Measurements from ENCODE around the gene WDR26. TPM values are rescaled to one million over a fixed set of nuclear protein-coding genes. Genes with fewer than 3 reads are reported as not detected.

WDR26 gene
- total RNA-seq, 1 donor from 2014 or later: 83.9 TPM

DNA sequence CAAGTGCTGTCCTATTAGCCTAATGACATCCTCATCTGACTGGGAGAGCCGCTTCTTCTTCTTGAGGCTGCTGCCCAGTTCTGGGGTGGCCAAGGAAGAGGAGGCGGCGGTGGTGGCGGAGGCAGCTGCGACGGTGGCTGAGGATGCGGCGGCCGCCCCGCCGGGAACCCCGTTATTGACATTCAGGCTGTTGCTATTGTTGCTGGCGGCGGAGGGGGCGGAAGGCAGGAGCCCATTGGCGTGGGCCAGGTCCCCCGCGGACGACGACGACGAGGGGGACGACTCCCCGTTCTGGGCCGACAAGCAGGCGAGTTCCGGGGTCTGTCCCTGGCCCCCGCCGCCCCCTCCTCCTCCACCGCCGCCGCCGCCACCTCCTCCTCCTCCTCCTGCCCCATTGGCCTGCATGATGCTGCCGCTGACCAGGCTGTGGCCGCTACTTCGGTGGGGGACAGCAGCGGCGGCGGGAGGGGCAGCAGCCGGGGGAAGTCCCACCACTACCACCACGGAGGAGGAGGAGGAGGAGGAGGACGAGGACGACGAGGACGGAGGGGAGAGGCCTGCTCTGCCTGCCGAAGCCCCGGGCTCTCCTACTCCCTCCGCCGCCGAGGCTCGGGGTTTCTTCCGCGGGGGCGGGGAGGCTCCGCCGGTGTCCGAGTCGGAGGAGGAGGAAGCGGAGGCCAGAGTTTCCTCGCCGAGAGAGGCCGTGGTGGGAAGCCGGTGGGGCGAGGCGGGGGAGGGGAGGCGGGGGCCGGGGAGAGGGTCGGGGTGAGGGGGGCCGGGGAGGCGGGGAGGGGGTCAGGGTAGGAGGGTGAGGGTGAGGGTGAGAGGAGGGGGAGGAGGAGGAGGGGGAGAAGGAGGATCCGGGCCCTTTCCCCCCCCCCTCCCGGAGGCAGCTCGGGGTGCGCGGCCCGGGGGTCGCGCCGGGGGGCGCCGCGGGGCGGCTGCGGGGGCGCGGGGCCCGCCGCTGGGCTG, 610 bp downstream of the WDR26 start:
- Mint-ChIP-seq H3K27me3 (no peaks in the 10 kb centered on the region), H3K4me3 (ENCODE audit: low read depth) (peak overlapping the region; percentile 93), H3K9me3 (ENCODE audit: low read depth) (no peaks in the 10 kb centered on the region), H3K27ac (peak overlapping the region; percentile 95), H3K4me1 (ENCODE audit: low read depth) (peaks cover 42% of the 10 kb centered on the region), H3K36me3 (ENCODE audit: insufficient read depth) (peaks cover 5% of the 10 kb centered on the region)
- no peak for DNase-seq (ENCODE audit: low spot score, unreplicated experiment)
- TF ChIP-seq, protein P1, sequence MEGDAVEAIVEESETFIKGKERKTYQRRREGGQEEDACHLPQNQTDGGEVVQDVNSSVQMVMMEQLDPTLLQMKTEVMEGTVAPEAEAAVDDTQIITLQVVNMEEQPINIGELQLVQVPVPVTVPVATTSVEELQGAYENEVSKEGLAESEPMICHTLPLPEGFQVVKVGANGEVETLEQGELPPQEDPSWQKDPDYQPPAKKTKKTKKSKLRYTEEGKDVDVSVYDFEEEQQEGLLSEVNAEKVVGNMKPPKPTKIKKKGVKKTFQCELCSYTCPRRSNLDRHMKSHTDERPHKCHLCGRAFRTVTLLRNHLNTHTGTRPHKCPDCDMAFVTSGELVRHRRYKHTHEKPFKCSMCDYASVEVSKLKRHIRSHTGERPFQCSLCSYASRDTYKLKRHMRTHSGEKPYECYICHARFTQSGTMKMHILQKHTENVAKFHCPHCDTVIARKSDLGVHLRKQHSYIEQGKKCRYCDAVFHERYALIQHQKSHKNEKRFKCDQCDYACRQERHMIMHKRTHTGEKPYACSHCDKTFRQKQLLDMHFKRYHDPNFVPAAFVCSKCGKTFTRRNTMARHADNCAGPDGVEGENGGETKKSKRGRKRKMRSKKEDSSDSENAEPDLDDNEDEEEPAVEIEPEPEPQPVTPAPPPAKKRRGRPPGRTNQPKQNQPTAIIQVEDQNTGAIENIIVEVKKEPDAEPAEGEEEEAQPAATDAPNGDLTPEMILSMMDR (IDR thresholded peaks at IDR 0.05; ENCODE audit: unreplicated experiment): no peak

DNA sequence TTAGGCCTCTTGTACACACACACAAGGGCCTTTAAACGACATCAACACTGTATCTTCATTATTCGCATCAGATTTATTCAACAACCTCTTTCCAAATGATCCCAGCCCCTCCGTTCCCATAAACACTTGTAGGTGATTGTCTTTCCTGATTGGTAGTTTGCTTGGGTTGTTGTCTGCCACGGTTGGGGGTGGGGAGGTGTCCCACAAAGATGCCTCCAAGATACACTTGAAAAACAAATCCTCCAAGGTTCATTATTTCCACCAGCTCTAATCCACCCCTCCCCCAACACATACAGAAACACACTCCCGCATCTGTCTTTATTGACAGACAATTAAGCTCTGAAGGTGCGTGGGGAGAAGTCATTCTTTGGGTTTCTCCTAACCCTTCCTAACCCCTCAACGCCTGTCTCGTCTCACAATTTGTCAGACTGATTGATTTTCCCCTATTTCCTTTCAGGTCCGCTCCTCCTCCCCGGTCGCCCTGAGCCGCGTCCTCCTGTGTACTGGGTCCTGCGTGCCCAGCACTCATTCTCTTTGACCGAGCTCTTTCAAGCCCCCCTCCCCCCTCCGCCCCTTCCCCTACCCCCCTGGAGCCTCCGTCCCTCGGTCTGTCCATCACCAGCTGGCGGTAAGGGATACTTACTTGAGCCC, 1.4 kb downstream of the WDR26 start:
- Mint-ChIP-seq H3K36me3 (ENCODE audit: insufficient read depth) (peaks cover 7% of the 10 kb centered on the region), H3K4me1 (ENCODE audit: low read depth) (peaks cover 38% of the 10 kb centered on the region), H3K27ac (peak overlapping the region; percentile 95), H3K27me3 (no peaks in the 10 kb centered on the region), H3K9me3 (ENCODE audit: low read depth) (no peaks in the 10 kb centered on the region), H3K4me3 (ENCODE audit: low read depth) (peak overlapping the region; percentile 93)
- no peak for DNase-seq (ENCODE audit: low spot score, unreplicated experiment)
- TF ChIP-seq, protein P1 (IDR thresholded peaks at IDR 0.05; ENCODE audit: unreplicated experiment): no peak

DNA sequence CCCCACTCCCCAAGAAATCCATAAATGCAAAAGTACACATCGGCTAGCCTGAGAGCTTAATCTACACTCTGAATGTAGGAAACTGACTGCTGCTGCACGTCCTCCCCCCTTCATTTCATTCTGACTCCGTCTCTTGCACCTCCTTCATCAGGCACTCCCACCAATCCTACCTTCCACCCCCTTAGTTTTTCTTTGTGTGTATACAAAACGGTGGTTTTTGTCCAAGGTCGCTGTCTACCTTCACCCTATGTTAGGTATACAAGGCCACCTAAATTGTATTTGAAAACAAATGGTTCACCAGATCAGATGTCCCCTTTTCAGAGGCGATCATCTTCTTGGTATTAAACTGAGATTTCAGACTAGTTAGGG, 1.9 kb downstream of the WDR26 start:
- H3K27ac Mint-ChIP-seq: peak overlapping the region; percentile 95
- no peaks in the 10 kb centered on the region for H3K27me3 Mint-ChIP-seq
- TF ChIP-seq, protein P1 (IDR thresholded peaks at IDR 0.05; ENCODE audit: unreplicated experiment): no peak
- H3K9me3 Mint-ChIP-seq (ENCODE audit: low read depth): no peaks in the 10 kb centered on the region
- H3K4me1 Mint-ChIP-seq (ENCODE audit: low read depth): peaks cover 38% of the 10 kb centered on the region
- peaks cover 10% of the 10 kb centered on the region for H3K36me3 Mint-ChIP-seq (ENCODE audit: insufficient read depth)
- peak overlapping the region; percentile 93 for H3K4me3 Mint-ChIP-seq (ENCODE audit: low read depth)
- no peak for DNase-seq (ENCODE audit: low spot score, unreplicated experiment)

DNA sequence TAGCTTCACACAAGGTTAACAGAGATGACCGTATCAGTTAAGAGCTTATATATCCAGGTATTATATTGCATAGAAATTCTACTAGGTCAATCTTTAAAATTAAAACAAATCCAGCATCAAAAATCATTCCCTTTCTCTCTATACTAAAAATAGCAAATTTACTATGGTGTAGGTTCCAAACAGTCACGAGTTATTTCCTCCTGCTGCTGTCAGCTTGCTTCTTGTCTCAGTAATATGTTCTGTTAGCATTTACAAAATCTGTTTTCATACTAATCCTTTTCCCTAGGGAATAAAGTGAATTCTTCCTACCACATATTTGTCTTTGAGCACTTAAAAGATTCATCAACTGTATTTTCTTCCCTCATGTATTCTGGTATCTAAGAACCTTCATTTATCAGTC, 2.5 kb downstream of the WDR26 start:
- Mint-ChIP-seq H3K4me1 (ENCODE audit: low read depth) (peaks cover 38% of the 10 kb centered on the region), H3K4me3 (ENCODE audit: low read depth) (peak overlapping the region; percentile 93), H3K27ac (peak overlapping the region; percentile 95), H3K36me3 (ENCODE audit: insufficient read depth) (peaks cover 12% of the 10 kb centered on the region), H3K9me3 (ENCODE audit: low read depth) (no peaks in the 10 kb centered on the region), H3K27me3 (no peaks in the 10 kb centered on the region)
- no peak for DNase-seq (ENCODE audit: low spot score, unreplicated experiment)
- TF ChIP-seq, protein P1 (IDR thresholded peaks at IDR 0.05; ENCODE audit: unreplicated experiment): no peak

DNA sequence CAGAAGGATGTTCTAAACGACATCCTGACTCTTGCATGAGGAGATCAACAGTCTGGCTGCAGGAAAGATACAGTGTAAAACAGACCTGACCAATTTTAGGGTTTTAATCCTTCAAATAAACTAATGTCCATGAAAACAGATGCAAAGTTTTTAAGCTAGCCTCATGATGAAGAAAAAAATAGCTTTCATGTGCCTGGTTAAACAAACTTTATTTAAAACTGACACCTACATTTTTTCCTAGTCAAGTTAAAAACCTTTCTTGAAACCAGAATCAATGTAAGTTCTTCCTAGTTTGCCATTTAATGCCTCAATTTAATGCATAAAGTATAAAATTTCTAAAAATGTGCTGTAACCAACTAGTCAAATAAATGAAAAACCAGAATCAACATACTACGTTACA, 2.9 kb downstream of the WDR26 start:
- H3K9me3 Mint-ChIP-seq (ENCODE audit: low read depth): no peaks in the 10 kb centered on the region
- no peak overlapping the region for H3K27ac Mint-ChIP-seq
- H3K36me3 Mint-ChIP-seq (ENCODE audit: insufficient read depth): peaks cover 12% of the 10 kb centered on the region
- TF ChIP-seq, protein P1 (IDR thresholded peaks at IDR 0.05; ENCODE audit: unreplicated experiment): no peak
- DNase-seq (ENCODE audit: low spot score, unreplicated experiment): no peak
- peaks cover 36% of the 10 kb centered on the region for H3K4me1 Mint-ChIP-seq (ENCODE audit: low read depth)
- no peaks in the 10 kb centered on the region for H3K27me3 Mint-ChIP-seq
- peak overlapping the region; percentile 93 for H3K4me3 Mint-ChIP-seq (ENCODE audit: low read depth)

All from progenitor cell of endocrine pancreas (in vitro differentiated cells).